Epithelial cell of proximal tubule (primary cell): ENCODE measurements around the gene PSMG4. TPM values are rescaled to one million over a fixed set of nuclear protein-coding genes. Genes with fewer than 3 reads are reported as not detected.

Experiments
- DNase-seq: peaks from one replicate; pipeline ENCODE4 v3.0.0-alpha.2; 2011; ENCODE audit warnings: low read depth
- H3K4me3 ChIP-seq: 2 replicates; pipeline ENCODE4 v1.5.1; 2011; ENCODE audit warnings: low read depth, mild to moderate bottlenecking, low read length
- total RNA-seq: library from RNA; depleted of rRNA; stranded (reverse); fragments of >200 nt; gene quantifications from 2 replicates; pipeline ENCODE4 v1.2.3, GENCODE V29; 2015
- TF ChIP-seq, protein P1 (sequence below): conservative IDR thresholded peaks from 2 replicates; pipeline ENCODE4 v1.5.1; 2012; ENCODE audit warnings: low read depth, mild to moderate bottlenecking, low read length

Gene PSMG4
- total RNA-seq, 1 donor from 2014 or later, result 24.6 TPM

DNA sequence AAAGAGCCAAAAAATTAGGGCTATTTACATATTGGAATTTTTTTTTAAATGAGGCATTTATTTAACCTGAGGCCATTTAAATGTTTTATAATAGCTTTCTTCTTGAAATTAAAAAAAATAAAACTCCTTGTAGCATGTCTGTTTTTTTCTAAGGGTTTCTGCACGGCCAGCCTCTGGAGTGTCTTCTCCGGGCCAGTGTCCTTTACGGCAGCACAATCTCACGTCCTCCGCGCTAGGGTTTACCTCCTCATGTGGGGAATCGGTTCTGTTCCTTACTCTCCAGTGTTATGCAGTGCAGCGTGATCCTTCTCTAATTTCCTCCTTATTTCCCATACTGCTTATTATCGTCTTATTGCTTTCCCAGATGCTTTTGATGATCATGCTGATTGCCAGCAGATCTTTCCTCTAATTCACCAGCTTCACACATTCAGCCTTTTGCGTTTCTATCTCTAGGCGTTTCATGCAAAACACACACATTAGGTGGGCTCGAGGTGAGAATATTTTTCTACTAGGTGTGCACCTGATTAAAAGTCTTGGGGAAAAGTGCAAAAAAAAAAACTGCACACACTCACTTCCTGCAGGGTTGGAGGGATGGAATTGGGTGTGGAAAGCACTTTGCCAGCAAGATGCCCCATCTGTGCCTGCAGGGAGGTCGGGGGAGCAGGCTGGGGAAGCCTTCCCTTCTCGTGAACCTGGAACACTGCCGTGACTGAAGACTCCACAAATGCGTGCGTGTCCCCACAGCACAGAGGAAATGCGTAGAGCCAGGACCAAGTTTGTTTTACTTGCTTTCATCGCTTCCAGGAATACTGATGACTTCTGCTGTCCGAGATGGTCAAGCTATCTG lies 56.1 kb downstream of the PSMG4 start:
- H3K4me3 ChIP-seq, result no peak overlapping the region
- TF ChIP-seq, protein P1, sequence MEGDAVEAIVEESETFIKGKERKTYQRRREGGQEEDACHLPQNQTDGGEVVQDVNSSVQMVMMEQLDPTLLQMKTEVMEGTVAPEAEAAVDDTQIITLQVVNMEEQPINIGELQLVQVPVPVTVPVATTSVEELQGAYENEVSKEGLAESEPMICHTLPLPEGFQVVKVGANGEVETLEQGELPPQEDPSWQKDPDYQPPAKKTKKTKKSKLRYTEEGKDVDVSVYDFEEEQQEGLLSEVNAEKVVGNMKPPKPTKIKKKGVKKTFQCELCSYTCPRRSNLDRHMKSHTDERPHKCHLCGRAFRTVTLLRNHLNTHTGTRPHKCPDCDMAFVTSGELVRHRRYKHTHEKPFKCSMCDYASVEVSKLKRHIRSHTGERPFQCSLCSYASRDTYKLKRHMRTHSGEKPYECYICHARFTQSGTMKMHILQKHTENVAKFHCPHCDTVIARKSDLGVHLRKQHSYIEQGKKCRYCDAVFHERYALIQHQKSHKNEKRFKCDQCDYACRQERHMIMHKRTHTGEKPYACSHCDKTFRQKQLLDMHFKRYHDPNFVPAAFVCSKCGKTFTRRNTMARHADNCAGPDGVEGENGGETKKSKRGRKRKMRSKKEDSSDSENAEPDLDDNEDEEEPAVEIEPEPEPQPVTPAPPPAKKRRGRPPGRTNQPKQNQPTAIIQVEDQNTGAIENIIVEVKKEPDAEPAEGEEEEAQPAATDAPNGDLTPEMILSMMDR, result no peak
- DNase-seq, result no peak

DNA sequence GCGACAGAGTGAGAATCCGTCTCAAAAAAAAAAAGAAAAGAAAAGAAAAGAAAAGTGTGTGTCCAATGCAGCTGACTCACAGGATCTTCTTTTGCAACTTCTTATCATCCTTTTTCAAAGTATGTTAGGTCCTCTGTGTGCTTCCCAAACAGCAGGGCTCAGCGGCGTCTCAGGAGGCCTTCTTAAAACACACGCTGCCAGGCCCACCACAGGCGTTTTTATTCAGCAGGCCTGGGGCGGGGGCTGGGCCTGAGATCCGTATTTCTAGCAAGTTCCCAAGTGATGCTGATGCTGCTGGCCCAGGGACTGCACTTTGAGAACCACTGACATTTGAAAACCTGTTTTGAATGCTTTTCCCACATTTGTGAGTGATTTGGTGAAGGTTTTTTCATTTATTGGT lies 57.1 kb downstream of the PSMG4 start:
- no peak for DNase-seq
- no peak overlapping the region for H3K4me3 ChIP-seq
- TF ChIP-seq, protein P1, result no peak

DNA sequence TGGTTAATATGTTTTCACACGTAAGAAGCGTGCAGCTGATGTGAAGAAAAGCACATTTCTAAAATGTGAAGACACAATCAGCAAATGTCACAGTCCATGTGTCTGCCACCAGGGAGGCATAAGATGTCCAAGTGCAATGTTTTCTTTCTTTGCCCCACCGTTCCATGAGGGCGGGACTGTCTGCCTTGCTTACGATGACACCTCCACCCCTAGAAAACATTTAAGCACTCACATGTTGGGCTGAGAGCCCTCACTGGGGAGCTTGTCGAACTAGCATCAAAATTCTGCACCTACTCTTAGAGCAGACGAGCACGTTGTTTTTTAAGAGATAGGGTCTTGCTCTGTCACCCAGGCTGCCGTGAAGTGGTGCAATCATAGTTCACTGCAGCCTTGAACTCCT lies 57.6 kb downstream of the PSMG4 start:
- no peak for DNase-seq
- no peak overlapping the region for H3K4me3 ChIP-seq
- TF ChIP-seq, protein P1, result no peak

DNA sequence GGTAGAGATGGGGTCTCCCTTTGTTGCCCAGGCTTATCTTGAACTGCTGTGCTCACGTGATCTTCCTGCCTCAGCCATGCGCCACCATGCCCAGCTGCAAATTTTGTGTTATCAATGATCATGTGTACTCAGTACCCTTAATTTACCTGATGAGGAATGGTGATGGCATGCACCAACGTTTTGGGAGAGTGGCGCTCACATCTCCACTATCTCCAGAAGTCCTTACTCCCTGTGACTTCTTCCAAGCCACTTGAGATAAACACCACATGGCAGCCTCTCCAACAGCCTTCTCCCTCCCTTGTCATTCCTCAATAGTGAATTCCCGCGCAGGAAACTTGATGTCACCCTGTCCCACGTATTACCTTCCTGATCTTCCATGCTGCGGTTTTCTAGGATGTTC lies 58.1 kb downstream of the PSMG4 start:
- DNase-seq, result no peak
- no peak overlapping the region for H3K4me3 ChIP-seq
- TF ChIP-seq, protein P1, result no peak

Other genes with a start within 250 kb of the PSMG4 start
- 12.9 and 15.4 TPM in 2 replicates for gene RIPK1, start 190.5 kb upstream of the PSMG4 start, total RNA-seq
- gene BPHL, start 140.2 kb upstream of the PSMG4 start, total RNA-seq, result 15.1 and 30.7 TPM in 2 replicates
- gene TUBB2A, start 101.4 kb upstream of the PSMG4 start, total RNA-seq, result 158 and 190 TPM in 2 replicates
- gene TUBB2B, start 31.3 kb upstream of the PSMG4 start, total RNA-seq, result 213 and 219 TPM in 2 replicates
- 0.52 and 0.87 TPM in 2 replicates for gene SLC22A23, start 198.1 kb downstream of the PSMG4 start, total RNA-seq